Amniotic stem cell (primary cell): ENCODE data around the gene E2F1.

Source experiments
- DNase-seq: peaks from one replicate; lab custom pipeline; 2025; lab: John Stamatoyannopoulos, UW

E2F1 gene

GRCh38 chr20:33687370-33687915, 1.3 kb upstream of the E2F1 start:
- no peak for DNase-seq

GRCh38 chr20:33686984-33687366, 790 bp upstream of the E2F1 start:
- DNase-seq = no peak

GRCh38 chr20:33685328-33686099, 671 bp downstream of the E2F1 start:
- no peak for DNase-seq

GRCh38 chr20:33684533-33685327, 1.5 kb downstream of the E2F1 start:
- no peak for DNase-seq

- no peak for DNase-seq
Measured at GRCh38 chr20:33681728-33682353, 4.3 kb downstream of the E2F1 start.

GRCh38 chr20:33681288-33681687, 4.9 kb downstream of the E2F1 start:
- DNase-seq = no peak

- no peak for DNase-seq
Measured at GRCh38 chr20:33680686-33681085, 5.5 kb downstream of the E2F1 start.

- DNase-seq = no peak
Measured at GRCh38 chr20:33679758-33680485, 6.3 kb downstream of the E2F1 start.

- no peak for DNase-seq
Measured at GRCh38 chr20:33677991-33678702, 8.0 kb downstream of the E2F1 start.

GRCh38 chr20:33676652-33677645, 9.2 kb downstream of the E2F1 start:
- no peak for DNase-seq

- DNase-seq = no peak
Measured at GRCh38 chr20:33676121-33676520, 10.1 kb downstream of the E2F1 start.

- no peak for DNase-seq
Measured at GRCh38 chr20:33675136-33675959, 10.8 kb downstream of the E2F1 start.

- peak; percentile 30 for DNase-seq
Measured at GRCh38 chr20:33674294-33675135, 11.7 kb downstream of the E2F1 start, which contains the start of gene NECAB3. Gene NECAB3 (minus strand): TSS chr20:33674428. CDS start chr20:33674352, 76 bp downstream.

GRCh38 chr20:33673410-33674293, 12.5 kb downstream of the E2F1 start:
- DNase-seq = no peak

- no peak for DNase-seq
Measured at GRCh38 chr20:33673114-33673409, 13.1 kb downstream of the E2F1 start.

GRCh38 chr20:33672426-33673113, 13.6 kb downstream of the E2F1 start:
- DNase-seq = no peak
